GM03348 (cell line): ENCODE measurements around the gene CDC42BPG.
A peak's percentile ranks its signal among the peaks of the same experiment; 100 is the strongest.

Experiments
- DNase-seq: peaks from one replicate; pipeline ENCODE4 v3.0.0; 2012; ENCODE audit warnings: low spot score

The CDC42BPG gene, protein sequence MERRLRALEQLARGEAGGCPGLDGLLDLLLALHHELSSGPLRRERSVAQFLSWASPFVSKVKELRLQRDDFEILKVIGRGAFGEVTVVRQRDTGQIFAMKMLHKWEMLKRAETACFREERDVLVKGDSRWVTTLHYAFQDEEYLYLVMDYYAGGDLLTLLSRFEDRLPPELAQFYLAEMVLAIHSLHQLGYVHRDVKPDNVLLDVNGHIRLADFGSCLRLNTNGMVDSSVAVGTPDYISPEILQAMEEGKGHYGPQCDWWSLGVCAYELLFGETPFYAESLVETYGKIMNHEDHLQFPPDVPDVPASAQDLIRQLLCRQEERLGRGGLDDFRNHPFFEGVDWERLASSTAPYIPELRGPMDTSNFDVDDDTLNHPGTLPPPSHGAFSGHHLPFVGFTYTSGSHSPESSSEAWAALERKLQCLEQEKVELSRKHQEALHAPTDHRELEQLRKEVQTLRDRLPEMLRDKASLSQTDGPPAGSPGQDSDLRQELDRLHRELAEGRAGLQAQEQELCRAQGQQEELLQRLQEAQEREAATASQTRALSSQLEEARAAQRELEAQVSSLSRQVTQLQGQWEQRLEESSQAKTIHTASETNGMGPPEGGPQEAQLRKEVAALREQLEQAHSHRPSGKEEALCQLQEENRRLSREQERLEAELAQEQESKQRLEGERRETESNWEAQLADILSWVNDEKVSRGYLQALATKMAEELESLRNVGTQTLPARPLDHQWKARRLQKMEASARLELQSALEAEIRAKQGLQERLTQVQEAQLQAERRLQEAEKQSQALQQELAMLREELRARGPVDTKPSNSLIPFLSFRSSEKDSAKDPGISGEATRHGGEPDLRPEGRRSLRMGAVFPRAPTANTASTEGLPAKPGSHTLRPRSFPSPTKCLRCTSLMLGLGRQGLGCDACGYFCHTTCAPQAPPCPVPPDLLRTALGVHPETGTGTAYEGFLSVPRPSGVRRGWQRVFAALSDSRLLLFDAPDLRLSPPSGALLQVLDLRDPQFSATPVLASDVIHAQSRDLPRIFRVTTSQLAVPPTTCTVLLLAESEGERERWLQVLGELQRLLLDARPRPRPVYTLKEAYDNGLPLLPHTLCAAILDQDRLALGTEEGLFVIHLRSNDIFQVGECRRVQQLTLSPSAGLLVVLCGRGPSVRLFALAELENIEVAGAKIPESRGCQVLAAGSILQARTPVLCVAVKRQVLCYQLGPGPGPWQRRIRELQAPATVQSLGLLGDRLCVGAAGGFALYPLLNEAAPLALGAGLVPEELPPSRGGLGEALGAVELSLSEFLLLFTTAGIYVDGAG (N-terminal part only)

DNA sequence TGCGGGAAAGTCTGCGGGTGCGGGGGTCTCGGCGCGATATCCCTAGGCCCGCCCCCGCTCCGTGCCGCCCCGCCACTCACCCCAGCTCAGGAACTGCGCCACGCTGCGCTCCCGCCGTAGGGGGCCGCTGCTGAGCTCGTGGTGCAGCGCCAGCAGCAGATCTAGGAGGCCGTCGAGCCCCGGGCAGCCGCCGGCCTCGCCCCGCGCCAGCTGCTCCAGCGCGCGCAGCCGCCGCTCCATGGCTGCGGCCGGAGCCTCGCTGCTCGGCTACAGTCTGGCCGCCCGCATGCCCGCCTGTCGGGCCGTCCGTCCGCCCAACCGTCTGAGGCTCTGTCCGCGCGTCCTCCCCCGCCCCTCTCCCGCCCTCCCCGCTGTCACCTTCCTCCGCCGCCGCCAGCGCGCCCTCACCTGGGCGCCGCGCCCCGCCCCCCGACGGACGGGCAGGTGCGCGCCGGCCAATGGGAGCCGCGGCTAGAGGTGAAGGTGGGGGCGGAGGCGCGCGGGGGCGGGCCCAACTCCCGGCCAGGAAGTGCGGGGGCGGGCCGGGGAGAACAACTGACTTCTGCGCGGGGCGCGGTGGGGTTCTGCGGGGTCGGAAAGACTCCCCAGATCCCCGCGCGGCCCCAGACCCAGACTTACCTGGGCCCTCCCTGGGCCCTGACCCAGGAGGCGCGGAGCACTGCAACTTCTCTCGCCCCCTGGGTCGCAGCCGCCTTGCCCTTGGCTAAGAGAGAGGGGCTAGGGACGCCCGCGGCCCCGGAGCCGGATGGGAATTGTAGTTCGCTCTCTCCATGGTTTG is at the start of gene CDC42BPG:
CDC42BPG (minus strand) TSS at position 324 of the 799 bp plus-strand sequence; CDS start at position 240, 84 bp downstream.
- peak; percentile 92 for DNase-seq

DNA sequence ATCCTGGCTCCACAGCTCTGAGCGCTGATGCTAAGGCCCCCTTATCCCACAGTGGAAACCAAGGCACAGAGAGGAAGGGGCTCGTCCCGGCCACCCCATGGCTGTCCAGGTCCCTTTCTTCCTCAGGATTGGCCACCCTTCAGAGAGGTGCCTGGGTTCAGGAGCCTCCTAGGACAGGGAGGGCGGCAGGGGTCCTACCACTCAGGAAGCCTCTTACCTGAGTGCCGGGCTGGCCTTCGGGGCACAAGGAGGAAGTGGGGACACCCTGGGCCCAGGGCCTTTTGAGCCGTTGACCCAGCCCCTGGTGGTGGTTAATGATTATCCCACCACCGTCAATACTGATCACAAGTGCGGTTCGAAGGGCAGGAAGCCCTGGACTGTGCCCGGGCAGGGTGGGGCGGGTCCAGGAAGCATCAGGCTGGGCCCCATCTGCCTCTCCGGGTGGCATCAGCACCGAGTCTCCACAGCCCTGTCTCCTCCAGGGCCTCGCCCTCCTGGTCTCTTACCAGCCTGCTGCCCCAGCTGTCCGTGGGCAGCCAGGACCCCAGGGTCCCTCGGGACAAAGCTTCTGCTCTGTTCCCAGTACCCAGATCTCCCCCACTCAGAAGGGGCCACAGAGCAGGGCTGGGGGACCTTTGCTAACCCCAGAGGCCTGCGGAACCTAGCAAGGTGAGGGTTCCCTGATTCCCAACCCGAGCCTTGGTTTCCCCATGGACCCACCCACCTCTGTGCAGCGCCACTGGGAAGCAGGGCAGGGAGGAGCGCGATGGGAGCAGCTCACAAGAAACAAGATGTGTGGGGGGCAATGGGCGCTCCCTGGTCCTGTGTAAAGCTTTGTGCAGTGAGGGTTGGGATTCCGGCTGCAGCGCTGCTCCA is 49.0 kb upstream of the CDC42BPG start:
- no peak for DNase-seq

DNA sequence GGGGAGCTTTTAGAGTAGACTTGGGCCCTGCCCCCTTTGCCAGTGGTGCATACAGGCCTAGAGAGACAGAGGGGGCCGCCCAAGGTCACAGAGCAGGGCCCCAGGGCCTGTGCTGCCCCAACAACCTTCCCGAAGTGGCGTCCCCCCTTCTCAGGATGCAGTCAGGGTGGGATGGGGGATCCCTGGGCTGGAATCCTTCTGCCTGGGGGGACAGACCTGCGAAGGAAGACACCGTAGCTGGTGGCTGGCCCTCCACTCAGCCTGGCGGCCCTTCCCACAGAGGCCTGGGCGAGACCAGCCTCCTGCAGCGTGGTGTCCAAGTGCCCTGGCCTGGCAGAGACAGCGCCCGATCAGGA is 48.4 kb upstream of the CDC42BPG start:
- DNase-seq: no peak

DNA sequence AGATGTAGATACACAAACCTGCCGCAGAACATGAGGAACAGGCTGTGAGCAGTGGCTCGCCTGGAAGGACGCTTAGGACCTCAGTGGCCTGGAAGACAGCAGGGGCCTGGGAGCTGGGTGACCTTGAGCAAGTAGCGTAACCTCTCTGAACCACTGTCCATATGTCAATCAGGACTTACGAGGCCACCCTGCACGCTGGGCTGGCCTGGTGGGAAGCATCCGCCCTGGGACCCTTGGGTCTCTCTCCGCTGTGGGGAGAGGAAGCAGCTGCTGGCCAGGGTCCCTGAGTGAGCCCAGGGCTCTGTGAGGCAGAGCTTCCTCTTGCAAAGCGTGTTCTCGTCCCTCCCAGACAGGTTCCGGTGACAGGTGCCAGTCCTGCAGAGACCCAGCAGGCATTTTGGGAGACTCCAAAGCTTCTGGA is 48.0 kb upstream of the CDC42BPG start:
- DNase-seq: no peak

DNA sequence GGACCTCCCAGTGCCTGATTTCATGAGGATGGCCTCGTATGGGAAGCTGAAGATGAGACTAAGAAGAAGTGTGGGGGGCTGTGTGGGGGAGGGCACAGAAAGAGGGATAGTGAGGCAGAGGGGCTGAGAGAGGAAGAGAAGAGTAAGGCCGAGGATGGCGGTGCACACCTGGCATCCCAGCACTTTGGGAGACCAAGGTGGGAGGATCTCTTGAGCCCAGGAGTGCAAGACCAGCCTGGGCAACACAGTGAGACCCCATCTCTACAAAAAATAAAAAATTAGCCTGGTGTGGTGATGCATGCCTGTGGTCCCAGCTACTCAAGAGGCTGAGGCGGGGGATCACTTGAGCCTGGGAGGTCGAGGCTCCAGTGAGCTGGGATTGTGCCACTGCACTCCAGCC is 47.4 kb upstream of the CDC42BPG start:
- DNase-seq: no peak

DNA sequence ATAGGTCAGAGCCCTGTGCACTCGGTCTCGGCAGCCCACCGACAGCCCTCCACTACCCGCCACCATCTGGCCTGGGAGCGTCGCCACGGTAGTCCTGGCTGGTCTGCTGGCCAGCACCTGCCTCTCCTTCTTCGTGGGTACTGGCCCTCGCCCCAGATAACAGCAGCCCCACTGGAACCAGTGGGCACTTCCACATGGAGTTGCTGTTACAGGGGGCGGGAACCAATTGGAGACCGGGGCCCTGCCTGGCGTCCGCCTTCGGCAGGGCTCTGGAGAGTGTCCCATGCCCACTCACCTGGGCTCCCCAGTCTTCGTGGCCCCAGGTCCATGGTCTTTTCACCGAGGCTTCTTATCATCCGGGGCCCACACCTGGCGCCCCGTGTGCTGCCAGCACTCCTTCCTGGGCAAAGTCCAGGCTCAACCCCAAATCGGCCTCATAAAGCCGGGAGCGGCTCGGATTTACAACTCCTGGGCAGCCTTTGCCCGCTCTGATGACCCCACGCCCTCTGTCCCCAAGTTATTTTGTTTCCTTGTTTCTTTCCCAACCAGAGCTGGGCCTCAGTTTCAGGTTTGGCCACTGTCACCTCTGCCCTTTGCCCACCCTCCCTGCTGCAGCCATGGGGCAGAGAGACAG is 46.9 kb upstream of the CDC42BPG start:
- no peak for DNase-seq

DNA sequence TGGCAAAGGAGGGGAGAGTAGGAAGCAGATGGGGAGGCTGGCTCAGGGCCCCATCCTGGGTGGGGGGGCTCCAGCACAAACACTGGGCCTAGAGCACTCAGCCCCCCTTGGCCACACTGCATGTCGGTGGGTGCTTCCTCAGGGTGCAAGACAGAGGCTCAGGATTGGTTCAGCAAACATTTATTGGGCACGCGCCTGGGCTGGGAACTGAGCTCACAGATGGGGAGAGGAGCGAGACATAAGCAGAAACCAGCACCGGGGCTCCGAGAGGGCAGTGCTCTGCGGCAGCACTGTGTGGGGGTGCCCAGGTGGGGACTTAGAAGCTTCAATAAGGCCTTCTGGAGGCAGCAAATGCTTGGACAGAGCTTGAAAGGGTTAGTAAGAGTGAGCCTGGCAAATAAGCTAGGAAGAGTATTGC is 46.1 kb upstream of the CDC42BPG start:
- no peak for DNase-seq

DNA sequence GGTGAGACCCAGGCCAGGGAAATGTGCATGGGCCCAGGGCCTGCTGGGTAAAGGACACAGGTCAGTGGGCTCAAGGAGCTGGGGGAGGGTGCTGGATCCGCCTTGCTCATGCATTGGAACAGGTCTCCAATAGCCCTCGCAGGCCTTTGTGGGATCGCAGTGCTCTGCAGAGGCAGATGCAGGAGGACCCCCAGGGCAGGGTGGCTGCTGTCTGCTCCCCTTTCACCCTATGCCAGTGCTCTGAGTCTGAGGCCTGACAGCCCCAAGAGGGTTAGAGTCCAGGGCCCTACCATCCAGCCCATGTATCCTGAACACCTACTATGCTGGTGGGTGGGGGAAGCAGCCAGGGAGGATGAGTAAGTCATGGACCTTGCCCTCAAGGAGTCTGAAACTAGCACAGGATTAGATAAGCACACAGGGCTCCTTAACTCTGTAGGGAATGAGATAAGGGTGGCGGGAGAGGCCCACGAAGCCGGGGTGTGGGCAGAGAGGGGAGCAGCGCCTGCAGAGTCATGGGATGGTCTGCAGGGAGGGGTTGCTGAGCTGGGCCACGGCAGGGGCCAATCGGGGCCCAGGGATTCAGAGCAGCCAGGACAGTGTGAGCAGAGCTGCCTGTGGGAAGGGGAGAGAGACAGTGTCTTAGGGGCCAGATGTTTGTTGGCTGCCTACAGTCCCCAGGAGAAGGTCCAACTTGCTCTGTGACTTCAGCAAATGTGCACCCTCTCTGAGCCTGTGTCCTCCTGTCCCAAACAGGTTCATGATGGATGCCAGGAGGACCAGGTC is 44.5 kb upstream of the CDC42BPG start:
- no peak for DNase-seq

DNA sequence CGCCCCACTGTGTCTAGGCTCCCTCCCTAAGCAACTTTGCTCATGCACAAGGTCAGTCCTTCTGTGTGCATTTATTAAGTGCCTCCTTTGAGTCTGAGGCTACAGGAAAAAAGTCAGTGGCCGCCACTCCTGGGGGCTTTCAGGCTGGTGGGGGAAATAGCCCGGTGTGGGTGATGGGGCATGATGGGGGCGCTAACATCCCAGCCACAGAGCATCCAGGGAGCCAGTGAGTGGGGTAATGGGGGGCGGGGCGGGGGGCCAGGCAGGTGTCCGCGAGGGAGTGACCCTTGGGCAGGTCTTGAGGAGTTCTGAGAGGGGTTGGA is 43.9 kb upstream of the CDC42BPG start:
- DNase-seq: no peak

DNA sequence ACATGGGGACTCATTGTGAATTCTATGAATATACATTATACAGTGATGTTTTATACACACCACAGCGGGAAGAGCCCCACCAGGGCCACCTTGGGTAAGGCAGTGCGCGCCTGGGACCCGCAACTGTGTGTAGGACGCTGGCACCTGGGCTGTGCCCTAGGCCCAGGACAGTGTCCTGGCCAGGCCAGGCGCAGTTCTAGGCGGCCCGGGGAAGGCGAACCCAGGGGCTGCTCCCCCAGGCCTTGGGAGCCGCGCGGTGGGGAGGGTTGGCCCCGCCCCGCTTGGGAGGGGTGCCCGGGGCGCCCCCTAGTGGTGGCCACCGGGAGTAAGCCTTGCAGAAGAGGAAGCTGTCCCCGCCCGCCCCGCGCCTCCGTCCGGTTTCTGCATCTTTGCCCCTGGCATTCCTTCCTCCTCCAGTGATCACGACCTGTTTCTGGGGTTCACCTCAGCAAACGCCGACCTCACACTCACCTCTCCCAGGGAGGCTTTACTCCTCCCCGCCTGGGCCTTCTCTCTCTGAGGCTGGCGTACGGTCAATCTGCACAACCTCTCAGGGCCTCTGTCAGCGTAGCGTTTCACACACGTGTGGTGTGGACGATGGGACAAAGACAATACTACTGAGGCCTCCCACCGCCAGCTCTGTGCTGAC is 43.4 kb upstream of the CDC42BPG start:
- peak; percentile 93 for DNase-seq

DNA sequence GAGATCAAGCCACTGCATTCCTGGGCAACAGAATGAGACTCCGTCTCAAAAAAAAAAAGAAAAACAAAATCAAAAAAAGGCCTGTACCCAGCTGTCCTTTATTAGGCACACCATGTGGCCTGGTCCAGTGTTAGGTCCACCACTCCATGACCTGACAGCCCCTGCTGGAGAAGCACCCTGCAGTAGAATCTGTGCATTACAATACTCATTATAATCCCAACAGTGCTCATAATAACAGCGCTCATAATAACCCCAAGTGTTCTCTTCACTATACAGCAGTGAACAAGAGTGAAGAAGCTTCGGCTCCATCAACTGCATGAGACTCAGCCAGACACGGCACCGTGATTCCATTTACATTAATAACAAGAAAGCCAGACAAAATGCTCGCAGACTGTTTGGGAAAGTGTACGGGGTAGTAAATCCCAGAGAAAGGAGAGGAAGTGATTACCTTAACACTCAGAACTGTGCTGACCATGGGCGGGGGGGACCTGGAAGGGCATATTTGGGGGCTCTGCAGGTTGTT is 42.8 kb upstream of the CDC42BPG start:
- no peak for DNase-seq

DNA sequence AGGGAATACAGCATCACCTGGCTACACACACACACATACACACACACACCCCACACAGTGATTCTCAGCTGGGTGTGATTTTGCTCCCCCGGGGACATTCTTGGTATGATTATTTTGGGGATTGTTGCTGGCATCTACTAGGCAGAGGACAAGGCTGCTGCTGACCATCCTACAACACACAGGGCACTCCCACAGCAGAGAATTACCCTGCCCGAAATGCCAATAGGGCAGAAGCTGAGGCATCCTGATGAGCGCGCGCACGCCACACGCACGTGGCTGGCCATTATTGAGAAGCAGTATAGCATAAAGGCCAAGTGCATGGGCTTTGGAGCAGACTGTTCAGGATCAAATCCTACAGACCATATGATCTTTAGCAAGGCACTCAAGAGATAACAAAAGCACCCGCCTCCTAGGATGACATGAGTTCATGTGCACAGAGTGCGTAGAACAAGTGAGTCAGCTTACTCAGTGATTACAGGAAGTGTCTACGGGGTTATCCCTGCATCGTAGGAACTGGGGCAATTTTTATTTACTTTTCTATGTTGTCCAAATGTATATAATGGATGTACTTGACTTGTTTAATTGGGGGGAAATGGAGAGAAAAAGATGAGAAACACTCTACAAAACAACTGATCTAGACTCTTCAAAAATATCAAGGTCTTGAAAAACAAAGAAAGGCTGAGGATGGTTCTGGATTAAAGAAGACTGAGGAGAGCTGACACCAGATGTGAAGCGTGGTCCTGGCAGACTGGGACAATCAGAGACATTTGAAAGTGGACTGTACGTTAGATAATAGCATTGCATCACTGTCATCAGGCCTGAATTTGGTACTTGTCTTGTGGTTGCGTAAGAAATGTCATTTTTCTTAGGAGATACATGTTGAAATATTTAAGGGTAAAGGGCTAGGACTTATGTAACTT is 41.2 kb upstream of the CDC42BPG start:
- no peak for DNase-seq

DNA sequence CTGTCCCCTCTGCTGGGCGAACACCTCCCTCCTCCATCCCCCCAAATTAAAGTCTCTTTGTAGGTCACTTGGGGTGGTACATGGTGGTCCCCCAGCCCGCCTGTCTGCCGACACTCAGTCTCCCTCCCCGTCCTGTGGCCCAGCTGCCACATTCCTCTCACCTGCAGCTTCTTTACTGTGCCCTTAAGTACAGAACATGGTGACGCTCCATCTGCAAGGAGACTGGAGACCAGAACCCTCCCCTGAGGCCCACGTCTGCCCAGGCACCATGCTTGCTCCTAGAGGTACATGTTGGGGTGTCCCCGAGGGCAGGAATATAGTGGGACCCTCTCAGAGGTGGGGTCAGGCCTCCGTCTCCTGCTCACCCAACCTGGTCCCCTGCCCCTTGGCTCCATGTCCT is 39.6 kb upstream of the CDC42BPG start:
- no peak for DNase-seq

DNA sequence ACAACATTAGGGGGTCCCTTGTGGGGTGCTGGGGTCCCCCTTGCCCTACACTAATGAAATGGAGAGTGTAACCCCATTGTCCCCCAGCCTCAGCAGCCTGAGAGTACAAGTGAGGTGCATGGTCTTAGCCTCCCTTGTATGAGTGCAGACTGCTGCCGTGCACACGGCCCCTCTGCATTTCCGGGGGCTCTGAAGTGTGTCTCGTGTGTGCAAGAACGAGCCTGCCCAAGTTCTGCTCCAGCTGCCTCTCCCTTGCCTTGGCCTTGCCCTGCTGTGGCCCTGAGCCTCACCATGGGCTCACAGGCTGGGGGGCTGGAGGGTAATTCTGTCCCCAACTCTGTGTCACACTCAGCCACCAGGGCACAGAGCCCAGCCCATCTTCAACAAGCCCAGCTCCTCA is 39.1 kb upstream of the CDC42BPG start:
- no peak for DNase-seq

DNA sequence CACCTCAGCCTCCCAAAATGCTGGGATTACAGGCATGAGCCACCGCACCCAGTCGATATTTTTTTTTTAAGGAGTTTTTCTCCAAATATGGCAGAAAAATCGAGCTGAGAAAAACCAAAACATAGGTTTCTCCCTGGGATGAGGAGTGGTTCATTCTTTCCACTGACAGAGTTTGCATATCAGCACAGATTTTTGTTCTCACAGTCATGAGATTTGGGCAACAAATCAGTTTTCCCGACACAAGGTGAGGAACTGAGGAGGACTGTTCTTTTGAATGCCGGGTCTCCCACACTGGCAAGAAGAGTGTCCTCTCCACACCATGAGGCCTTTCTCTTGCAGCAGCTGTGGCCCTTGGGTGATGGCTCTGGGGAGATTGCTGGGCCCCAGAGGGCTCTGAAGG is 37.8 kb upstream of the CDC42BPG start:
- DNase-seq: no peak

DNA sequence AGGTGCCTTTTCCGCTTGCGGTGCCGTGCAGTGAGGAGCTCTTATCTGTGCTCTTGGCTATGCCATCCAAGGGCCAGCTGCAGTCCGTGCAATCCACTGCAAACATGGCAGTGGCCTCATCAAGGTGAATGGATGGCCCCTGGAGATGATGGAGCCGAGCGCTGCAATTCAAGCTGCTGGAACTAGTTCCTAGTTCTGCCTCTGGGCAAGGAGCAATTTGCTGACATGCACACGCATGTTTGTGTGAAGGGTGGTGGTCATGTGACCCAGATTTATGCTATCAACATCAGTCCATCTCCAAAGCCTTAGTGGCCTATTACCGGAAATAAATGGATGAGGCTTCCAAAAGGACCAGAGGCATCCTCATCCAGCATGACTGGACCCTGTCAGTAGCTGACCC is 37.0 kb upstream of the CDC42BPG start:
- no peak for DNase-seq

DNA sequence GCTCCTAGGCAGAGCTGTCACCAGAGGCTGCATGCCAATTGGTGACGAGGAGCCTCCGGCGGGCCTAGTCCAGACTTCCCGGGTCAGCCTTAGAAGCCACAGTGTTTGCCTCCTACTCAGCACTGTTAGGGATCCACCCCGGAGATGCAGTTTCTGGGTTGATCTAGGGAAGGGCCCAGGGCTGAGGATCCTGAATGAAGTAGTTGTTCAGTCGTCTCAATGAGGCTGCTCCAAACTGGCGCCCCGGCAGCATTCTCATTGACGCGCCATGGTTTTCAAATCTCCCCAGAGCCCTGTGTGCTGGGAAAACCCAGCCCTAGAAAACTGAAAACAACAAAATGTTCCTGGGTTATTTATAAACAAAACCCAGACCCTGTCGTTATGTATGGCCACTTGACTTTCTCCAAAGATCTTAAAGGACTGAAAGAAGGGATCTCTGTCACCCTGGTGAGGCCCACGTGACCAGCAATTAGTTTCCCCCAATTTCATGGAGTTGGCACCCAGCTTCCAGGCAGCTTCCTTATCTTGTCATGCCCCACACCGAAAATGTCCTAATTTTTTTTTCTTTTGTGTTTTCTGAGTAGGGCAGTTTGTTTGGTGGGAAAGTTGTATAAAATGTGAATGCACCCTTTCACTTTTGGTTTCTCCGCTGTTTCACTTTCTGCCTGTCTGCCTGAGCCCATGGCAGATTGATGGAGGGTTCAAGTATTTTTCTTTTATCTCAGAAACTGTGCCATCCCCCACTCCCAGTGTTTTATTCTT is 36.0 kb upstream of the CDC42BPG start:
- DNase-seq: no peak
